Gastroesophageal sphincter (tissue), 4 donors: ENCODE results near the gene PRODH2. TPM values are rescaled to one million over a fixed set of nuclear protein-coding genes. Genes with fewer than 3 reads are reported as not detected.

ENCODE experiments used
- ATAC-seq: fragments of 150-250 bp; one replicate; pipeline ENCODE4 v1.9.1; 2016; ENCODE audit warnings: mild to moderate bottlenecking, moderate library complexity
- H3K27ac ChIP-seq, 4 donors: fragments of 200-600 bp; sonication (generic) in 3 of 4; 1 replicate in 3 of 4; 2 replicates in 1 of 4; pipeline ENCODE4 v1.5.1; 2016 to 2019
- H3K27me3 ChIP-seq: fragments of 200-600 bp; sonication (generic); one replicate; pipeline ENCODE4 v1.5.1; 2019
- H3K36me3 ChIP-seq, 2 donors: fragments of 200-600 bp; sonication (generic); one replicate each; pipeline ENCODE4 v1.5.1; 2019; ENCODE audit warnings: control low read depth in 1 of 2
- H3K4me1 ChIP-seq, 3 donors: fragments of 200-600 bp; sonication (generic); 1 replicate in 2 of 3; 2 replicates in 1 of 3; pipeline ENCODE4 v1.5.1; 2016 to 2019; ENCODE audit warnings: control low read depth in 2 of 3
- H3K4me3 ChIP-seq, 2 donors: fragments of 200-600 bp; sonication (generic); one replicate each; pipeline ENCODE4 v1.5.1; 2019; ENCODE audit warnings: mild to moderate bottlenecking in 1 of 2, moderate library complexity in 1 of 2
- H3K9me3 ChIP-seq, 3 donors: fragments of 200-600 bp; sonication (generic); one replicate each; pipeline ENCODE4 v1.5.1; 2017 to 2019; ENCODE audit warnings: control low read depth in 2 of 3
- CTCF ChIP-seq, 4 experiments: fragments of 200-600 bp in 2 of 4; fragments of 450-650 bp in 2 of 4; sonication (generic) in 1 of 4; IDR thresholded peaks; one replicate each; pipeline ENCODE4 v1.5.1; 2017 to 2019; ENCODE audit warnings: antibody characterized with exemption in 4 of 4, mild to moderate bottlenecking in 2 of 4, moderate library complexity in 2 of 4
- EP300 ChIP-seq: sonication (generic); formaldehyde crosslinking; IDR thresholded peaks from one replicate; pipeline ENCODE4 v1.6.1; 2017; ENCODE audit warnings: antibody characterized with exemption, mild to moderate bottlenecking
- POLR2A ChIP-seq, 2 donors: fragments of 450-650 bp; IDR thresholded peaks; one replicate each; pipeline ENCODE4 v1.6.1; 2017; ENCODE audit warnings: antibody characterized with exemption in 2 of 2, mild to moderate bottlenecking in 2 of 2, moderate library complexity in 1 of 2
- POLR2AphosphoS5 ChIP-seq: sonication (generic); formaldehyde crosslinking; IDR thresholded peaks from one replicate; pipeline ENCODE4 v1.6.1; 2017; ENCODE audit warnings: antibody characterized with exemption
- whole genome bisulfite sequencing, 2 donors: methylation state at CpG; one replicate each; pipeline ENCODE4 v1.1.5; 2018; ENCODE audit warnings: low coverage in 1 of 2; 5-methylcytosine and 5-hydroxymethylcytosine counted together
- total RNA-seq, 4 donors: library from RNA; depleted of rRNA; stranded (reverse); fragments of >200 nt; gene quantifications; one replicate each; pipeline ENCODE4 v1.1.0, GENCODE V29; 2016

The PRODH2 gene
- total RNA-seq, 4 donors from 2014 or later, result not detected

- no peak for ATAC-seq
- WGBS, 2 donors, result 57% methylated on average over 2 of the region's 12 CpGs; no CpG with 5 or more reads in 1 of the 2 donors
- Histone ChIP-seq H3K27ac (no peak overlapping the region), H3K4me1 (no peaks in the 10 kb centered on the region), H3K4me3 (no peak overlapping the region), H3K27me3 (peaks cover 19% of the 10 kb centered on the region), H3K9me3 (no peaks in the 10 kb centered on the region), H3K36me3 (peaks cover 0 to 42% of the 10 kb centered on the region in 2 donors)
- no peak for TF ChIP-seq POLR2AphosphoS5
- no peak for TF ChIP-seq POLR2A (IDR thresholded peaks at IDR 0.05)
- TF ChIP-seq CTCF (IDR thresholded peaks at IDR 0.05), result no peak
- TF ChIP-seq EP300, result no peak
Observed at GRCh38 chr19:35788205-35788960, 24.3 kb downstream of the PRODH2 start.

- TF ChIP-seq EP300 (no peak), POLR2A (IDR thresholded peaks at IDR 0.05) (no peak), CTCF (IDR thresholded peaks at IDR 0.05) (no peak), POLR2AphosphoS5 (no peak)
- Histone ChIP-seq H3K4me3 (no peak overlapping the region), H3K9me3 (no peaks in the 10 kb centered on the region), H3K27me3 (peaks cover 11% of the 10 kb centered on the region), H3K27ac (no peak overlapping the region), H3K4me1 (no peaks in the 10 kb centered on the region), H3K36me3 (peaks cover 0 to 52% of the 10 kb centered on the region in 2 donors)
- no peak for ATAC-seq
- no CpG with 5 or more reads among the region's 15 CpGs for WGBS, 2 donors
Observed at GRCh38 chr19:35787227-35787799, 25.3 kb downstream of the PRODH2 start.

- Histone ChIP-seq H3K27ac (no peak overlapping the region), H3K9me3 (no peaks in the 10 kb centered on the region), H3K4me1 (no peaks in the 10 kb centered on the region), H3K27me3 (peaks cover 4% of the 10 kb centered on the region), H3K36me3 (peaks cover 0 to 60% of the 10 kb centered on the region in 2 donors), H3K4me3 (no peak overlapping the region)
- no peak for TF ChIP-seq EP300
- TF ChIP-seq POLR2A (IDR thresholded peaks at IDR 0.05), result no peak
- TF ChIP-seq POLR2AphosphoS5, result no peak
- no peak for TF ChIP-seq CTCF (IDR thresholded peaks at IDR 0.05)
- 84 to 91% methylated on average over 5 to 12 of the region's 31 CpGs for WGBS, 2 donors
- no peak for ATAC-seq
Observed at GRCh38 chr19:35786299-35787160, 26.1 kb downstream of the PRODH2 start.

- Histone ChIP-seq H3K4me1 (no peaks in the 10 kb centered on the region), H3K27ac (no peak overlapping the region), H3K27me3 (no peaks in the 10 kb centered on the region), H3K9me3 (no peaks in the 10 kb centered on the region), H3K4me3 (no peak overlapping the region), H3K36me3 (peaks cover 0 to 73% of the 10 kb centered on the region in 2 donors)
- WGBS, 2 donors, result 65% methylated on average over 4 of the region's 10 CpGs; no CpG with 5 or more reads in 1 of the 2 donors
- TF ChIP-seq POLR2A (IDR thresholded peaks at IDR 0.05) (no peak), CTCF (IDR thresholded peaks at IDR 0.05) (no peak), POLR2AphosphoS5 (no peak), EP300 (no peak)
- ATAC-seq, result no peak
Observed at GRCh38 chr19:35785339-35785627, 27.4 kb downstream of the PRODH2 start.
